GM19438 (cell line): ENCODE data around the gene CCM2.

Experiments used
- ATAC-seq: cut with Tn5 transposase; IDR thresholded peaks from one replicate; pipeline ENCODE4 v1.9.1; 2021; ENCODE audit warnings: low read depth; ENCODE audit not compliant: unreplicated experiment

The CCM2 gene

DNA sequence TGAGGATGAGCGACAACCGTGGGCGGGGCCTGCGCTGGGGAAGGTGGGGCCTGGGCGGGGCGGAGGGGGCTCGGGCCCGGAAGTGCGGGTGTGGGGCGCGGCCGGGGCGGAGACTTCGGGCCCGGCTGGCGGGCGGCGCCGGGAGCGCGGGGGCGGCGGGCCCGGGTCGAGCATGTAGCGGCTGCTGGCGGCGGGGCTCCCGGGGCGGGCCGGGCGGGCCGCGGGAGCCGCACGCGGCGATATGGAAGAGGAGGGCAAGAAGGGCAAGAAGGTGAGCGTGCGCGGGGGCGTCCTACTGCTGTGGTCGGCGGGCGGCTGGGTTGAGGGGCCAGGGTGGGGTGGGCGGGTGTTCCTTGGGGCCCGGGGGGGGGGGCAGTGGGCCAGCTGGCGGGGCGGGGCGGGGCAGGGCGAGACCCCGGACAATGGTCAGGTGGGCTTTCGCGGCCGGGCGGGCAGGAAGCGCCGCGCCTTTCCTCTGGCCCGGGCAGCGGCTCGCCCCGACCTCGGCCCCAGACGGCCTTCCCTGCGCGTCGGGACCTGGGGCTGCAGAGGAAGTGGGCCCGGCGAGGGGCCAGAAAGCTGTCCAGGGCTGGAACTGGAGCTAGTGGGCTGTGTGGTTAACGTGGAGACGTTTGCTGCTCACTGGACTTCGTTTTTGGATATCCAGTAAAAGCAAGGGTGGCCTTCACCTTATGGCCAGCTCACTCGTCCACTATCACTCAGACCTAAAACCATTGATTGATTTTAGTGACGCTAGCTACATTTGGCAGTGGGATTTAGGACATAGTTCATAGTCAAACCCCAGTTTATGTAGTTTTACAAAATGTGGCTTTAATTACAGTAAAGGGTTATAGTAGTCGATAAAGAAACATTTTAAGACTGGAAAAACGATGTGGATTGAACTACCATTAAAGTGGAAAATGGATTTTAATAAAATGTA, at the start of gene CCM2:
CCM2 (plus strand) TSS at position 109 of the 940 bp plus-strand sequence; CDS start at position 242, 133 bp downstream.
- no peak for ATAC-seq

DNA sequence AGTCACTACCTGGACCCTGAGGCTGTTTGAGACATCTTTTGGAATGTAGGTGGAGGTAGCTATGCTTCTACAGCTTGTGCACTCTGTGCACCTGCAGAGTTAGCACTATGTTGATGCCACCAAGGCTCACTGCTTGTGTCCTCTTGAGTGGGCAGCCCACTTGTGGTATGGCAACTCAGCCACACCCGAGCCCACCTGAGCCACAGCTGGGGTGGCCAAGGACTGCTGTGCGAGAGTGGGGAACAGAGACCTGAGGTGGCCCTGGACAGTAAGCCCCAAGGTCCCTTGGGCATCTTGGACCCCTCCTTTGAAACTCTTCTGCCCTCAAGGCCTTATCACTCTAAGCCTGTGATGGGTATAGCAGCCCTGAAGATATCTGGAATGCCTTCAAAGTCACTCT, 46.8 kb upstream of the CCM2 start:
- no peak for ATAC-seq

DNA sequence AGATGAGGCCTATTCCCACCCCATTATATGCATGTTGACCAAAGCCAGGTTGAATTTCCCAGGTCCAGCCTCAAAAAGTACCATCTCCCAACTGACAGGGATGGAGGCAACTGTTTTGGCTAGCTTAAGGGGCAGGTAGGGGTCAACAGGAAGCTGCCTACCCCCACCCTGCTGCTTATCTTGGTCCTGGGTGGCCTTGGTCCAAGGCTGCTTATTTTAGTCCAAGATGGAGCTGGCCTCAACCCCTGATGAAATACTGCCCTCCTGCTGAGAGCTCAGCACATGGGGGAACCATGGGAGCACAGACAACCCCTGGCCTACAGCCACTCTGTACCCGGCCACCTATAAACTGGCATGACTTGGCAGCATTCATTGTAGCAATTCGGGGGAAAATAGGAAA, 44.3 kb upstream of the CCM2 start:
- no peak for ATAC-seq

DNA sequence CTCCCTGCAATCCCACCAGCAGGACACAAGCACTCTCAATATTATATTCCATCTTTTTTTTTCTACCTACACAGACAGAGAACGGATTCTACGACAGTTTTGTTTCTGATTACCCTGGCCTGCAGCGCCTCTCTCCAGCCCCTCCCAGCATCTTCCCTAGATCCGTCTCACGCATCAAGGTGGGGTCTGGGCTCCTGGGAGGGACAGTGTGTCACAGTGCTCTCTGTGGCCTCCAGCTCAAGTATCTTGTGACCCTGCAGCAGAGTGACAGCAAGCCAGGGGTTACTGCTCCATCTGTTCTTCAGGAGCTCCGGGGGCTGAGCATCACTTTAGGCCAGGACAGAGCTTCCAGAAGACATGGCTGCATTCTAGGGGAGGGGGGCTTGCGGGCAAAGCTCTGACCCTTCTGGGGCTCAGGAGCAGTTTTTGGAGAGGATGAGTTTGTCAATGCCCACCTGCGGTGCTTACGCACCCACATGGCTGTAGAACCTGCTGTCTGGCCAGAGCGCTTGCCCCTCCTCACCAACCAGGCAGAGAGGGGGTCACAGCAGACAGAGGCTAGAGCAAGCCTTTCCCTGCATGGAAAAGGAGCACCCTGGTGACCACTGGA, 43.7 kb upstream of the CCM2 start:
- ATAC-seq, result no peak

DNA sequence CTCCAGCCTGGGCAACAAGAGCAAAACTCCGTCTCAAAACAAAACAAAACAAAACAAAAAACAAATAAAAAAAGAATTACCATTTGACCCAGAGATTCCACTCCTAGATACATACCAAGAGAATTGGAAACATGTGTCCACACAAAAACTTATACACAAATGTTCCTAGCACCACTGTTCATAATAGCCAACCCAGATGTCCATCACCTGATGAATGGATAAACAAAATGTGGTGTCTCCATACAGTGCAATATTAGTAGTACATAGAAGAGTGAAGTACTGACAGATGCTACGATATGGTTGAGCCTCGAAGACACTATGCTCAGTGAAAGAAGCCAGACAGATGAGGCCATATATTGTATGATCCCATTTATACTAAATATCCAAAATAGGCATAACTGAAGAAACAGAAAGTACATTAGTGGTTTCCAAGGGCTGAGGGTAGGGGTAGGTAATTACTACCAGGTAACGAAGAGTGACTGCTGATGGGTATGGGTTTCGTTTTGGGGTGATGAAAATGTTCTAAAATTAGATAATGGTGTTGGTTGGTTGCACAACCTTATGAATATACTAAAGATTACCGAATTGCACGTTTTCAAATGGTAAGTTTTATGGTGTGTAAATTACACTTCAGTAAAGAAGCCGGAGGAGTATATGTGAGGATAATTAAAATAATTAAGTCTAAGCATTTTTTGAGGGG, 41.2 kb upstream of the CCM2 start:
- ATAC-seq, result no peak

DNA sequence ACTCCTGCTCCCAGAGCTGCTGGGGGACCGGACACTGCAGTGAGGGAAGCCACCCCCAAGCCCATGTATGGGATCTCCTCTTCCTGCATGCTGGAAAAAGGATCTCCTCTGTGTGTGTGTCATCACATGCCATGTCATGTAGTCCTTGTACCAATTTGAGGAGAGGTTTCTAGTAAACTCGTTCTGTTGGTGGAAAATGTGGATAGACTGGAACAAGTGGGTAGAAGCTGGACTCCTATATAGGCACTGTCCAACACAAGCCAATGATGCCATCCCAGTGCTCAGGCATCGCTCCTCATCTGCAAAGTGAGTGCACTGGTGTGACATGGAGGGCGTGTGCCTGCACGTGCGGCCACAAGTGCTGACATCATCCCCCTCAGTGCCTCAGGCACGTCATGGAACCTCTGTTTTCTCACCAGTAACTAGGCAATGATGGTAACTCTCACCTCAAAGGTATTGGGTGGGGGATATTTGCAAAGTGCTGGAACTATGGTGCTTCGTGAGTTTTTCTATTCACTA, 40.5 kb upstream of the CCM2 start:
- no peak for ATAC-seq

DNA sequence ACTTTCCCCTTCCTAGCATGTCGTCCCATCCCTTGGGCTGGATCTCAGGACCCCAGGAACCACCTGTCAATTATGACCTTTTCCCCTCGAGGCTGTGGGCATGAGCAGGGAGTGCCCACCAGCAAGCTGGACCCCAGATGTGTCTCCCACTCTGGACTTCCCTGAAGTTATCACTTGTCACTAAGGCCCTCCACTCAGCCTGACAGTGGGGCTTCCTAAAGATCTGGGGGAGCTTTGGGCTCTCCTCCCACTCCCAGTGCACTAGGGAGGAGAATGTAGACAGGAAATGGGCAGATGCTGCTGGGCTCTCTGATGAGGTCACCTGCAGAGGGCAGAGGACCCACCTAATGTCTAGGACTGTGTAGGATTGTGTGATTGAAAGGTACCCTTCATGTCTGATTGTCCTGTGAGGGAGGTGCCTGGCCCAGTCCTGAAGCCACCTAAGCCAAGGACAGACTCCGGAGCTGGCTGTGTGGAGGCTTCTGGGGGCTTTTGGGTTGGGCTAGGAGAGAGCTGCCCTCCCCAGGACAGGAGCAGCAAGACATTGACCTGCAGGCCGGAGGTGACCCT, 39.9 kb upstream of the CCM2 start:
- no peak for ATAC-seq

DNA sequence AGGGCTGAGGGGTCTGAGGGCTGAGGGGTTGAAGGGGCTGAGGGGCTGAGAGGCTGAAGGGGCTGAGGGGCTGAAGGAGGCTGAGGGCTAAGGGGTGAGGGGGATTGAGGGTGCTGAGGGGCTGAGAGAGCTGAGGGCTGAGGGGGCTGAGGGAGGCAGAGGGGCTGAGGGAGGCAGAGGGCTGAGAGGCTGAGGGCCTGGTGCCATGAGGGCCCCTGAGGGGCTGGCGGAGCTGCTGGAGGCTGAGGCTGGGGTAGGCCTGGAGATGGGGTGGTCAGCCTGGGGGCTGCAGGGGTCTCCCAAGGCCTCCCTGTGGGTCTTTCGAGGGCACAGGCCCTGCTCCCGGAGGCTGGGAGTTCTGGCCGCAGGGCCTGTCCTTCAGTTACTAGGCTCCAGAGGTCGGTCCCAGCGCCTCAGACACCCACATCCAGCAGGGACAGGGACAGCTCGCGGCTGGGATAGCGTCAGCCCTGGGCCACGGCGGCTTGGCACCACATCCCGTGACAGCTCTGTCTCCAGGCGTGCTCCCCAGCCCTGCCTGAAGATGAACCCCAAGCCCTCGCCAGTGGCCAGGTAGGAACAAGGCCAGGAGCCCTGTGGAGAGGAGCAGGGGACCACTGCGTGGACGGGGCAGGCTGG, 38.0 kb upstream of the CCM2 start:
- no peak for ATAC-seq

DNA sequence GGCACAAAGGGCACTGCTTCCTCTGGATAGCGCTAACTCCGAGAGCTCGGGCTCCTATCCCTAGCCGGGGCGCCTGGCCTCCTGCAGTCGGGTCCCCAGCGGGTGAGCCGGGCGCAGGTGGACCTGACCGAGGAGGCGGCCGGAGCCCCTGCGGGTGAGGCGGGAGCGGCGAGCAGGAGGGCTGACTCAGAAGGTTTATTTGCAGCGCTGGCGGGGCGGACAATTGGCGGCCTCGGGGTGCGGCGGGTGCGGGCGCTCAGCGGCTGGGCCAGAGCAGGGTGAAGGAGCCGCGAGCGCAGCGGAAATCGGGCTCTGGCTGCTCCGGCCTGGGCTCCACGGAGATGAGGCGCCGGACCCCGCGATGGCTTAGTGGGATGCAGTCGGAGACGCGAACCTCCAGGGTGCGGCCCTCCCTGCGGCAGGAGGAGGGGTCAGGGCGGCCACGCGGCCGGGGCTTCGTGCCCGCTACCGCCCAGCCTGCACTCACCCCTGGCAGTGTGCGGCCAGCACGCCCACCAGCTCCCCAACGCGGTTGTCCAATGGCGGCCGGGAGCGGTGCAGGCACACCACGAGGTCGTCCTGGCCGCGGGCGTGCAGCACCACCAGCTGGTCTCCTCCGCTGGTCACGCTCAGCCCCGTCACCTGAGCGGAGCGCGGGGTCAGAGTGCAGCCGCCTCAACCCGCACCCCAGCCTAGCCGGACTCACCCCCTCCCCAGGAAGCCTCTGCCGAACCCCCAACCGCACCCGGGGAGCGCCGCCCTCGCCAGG, 37.3 kb upstream of the CCM2 start:
- ATAC-seq, result no peak

DNA sequence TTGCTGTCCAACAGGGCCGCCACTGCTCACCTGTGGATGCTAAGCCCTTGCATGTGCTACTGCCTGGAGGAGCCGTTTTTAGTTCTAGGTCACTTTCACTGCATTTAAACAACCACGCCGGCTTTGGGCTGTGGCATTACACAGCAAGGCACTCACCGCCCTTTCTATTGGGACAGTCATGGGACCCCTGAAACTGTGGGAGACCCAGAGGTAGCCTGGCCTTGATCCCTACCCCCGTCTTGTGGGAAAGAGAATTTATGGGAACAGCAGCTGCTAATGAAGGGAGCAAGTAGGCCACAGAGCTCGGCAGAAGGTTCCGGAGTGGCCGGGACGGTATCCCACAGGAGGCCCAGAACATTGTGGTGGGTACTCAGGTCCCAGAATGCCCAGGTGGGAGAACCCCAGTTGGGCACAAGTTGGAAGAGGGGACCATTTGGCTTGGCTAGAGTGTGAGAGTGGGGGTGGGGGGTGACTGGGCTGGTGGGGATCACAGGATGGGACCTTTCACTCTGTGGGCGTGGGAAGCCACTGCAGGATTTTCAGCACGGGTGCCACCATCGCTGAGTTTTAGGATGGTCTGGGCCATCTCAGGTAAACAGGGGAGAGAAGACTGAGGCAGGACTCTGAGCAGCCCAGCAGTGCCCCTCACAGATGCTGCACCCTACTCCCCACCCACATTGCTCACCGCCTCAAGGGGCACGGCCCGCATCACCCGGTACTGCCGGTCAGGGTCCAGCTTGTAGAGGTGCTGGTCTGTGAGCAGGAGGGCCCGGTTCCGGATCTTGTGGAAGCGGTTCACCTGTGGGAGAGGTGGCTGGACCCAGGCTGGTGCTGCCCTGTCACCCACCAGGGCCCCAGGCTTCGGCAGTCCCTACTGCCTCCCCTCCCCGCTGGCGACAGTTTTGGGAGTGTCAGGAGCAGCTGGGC, 36.4 kb upstream of the CCM2 start:
- ATAC-seq, result no peak

DNA sequence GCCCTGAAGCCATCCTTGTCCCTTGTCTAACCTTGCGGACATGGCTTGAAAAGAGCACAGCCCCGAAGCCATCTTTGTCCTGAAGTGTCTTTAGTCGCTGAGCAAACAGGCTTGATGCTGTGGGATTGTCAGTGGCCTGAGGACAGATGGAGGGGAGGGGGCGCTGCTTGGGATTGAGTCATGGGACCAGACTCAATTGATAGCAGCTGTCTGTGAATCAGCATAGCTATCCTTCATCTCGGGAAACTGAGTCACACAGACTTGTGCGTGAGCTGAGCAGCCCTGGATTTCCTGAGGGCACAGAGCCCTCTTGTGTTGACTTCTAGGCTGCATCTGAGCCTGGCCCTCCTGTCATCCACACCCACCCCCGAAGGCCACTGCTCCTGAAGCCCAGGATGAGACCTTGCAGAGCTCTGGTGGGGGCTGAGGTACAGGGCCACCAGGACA, 35.6 kb upstream of the CCM2 start:
- no peak for ATAC-seq

DNA sequence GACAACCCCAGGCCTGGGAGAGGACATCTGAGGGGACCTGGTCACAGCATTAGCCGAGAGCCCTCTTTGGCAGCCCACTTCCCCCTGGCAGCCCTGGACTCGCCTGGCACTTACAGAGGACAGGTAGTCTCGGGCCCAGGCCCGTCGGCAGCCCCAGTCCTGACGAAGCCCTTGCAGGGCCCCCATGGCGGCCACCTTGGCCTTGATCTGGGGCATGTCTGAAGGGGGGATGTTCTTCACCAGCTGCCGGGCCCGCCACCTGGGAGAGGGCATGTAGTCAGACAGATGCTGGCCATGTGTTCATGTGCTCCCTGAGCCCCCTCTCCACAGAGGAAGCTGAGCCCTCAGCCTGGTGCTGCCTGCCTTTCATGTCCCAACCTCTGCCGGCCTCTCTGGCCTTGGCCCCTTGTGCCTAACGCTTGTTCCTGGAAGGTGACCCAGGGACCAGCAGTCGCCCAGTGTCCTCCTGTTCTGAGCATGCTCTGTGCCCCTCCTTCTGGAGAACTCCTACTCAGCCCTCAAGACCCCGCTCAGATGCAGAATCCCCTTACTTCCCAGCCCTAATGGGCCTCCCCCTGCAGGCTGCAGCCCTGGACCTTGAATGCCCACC, 35.1 kb upstream of the CCM2 start:
- ATAC-seq, result no peak

DNA sequence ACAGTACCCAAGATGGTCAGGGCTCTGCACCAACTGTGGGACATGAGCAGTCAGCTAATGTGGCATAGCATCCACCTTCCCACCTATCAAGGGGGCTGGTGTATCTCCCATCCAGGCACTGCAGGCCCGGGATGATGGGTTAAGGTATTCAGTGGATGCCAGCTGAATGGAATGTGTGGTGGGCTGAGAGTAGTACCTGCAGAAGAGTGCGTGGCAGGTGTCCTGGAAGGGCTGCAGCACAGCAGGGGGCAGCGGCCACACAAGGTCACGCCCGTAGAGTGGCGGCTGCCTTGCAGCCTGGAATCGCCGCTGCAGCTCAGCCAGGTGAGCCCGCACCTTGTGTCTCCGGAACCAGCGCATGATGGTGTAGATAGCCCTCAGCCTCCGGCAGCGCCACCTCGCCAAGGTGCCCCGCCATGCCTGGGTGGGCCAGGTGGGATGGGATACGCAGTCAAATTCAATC, 34.5 kb upstream of the CCM2 start:
- ATAC-seq, result no peak

DNA sequence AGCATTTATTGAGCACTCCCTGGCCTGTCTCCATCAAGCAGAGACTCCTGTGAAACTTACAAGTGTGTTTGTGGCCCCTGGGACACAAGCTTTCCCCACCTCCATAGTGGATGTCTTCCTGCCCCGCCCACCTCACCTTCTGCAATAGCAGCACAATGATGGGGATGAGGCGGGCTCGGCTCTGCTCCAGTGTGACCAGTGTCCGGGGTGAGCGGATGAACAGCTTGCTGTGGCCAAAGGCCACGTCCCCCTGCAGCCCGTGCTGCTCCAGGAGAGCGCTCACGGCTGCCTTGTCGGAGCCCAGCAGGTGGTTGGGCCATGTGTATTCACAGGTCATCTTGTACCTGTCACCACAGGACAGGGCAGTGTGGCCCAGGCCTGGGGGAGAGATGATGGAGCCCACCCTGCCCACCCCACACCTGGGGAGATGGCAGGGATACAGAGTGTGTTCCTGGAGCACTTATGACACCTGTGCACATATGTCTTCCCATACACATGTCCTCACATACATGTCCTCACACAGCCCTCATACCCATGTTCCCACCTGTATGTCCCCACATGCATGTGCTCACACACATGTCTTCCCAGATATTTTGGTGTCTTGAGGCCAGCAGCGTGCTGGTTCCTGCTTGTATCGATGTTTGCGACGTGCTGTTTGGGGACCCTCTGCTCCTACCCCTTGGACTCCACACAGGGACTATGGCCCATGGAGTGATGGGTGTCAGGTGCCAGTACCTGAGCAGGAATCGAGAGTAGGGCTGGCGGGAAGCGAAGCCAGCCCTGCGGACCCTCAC, 33.9 kb upstream of the CCM2 start:
- ATAC-seq, result no peak

DNA sequence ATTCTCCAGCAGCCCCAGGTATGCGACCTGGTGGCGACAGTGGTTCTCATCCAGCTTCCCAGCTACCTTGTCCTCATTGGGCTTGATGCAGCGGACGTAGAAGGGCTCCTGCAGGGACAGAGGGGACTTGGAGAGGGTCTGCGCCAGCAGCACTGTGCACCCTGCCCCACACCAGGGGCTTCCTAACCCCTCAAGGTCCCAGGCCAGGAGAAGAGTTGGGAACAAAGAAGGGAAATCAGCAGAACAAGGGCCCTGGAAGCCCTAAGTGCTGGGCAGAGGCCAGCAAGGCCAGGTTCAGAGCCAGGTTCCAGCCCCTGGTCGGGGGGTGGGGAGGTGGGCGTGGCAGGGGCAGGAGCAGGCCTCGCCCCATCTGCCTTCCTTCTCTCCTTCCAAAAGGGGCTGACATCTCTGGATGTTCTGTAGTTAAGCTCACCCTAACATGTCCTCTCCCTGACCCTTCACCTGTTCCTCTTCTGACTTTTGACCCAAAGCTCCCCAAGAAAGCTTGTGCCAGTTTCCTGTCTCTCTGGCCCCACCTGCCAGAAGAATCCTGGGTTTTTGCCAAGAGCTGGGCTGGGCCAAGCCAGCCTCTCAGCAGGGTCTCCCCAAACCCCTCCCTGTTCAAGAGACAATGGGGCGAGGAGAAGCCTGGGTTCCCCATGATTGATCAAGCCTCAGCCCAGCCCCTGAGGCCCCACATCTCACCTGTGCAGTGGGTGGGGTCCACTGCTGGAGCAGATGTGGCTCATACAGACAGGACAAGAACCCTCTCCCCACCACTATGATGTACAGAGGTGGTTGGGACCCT, 33.1 kb upstream of the CCM2 start:
- ATAC-seq, result no peak
